Tibial nerve (tissue), 4 donors: ENCODE results near the gene DNM2. TPM values are rescaled to one million over a fixed set of nuclear protein-coding genes. Genes with fewer than 3 reads are reported as not detected.

Source experiments
- DNase-seq, 2 donors: peaks; one replicate each; pipeline ENCODE4 v3.0.0-alpha.2; 2019; ENCODE audit warnings: low spot score in 2 of 2
- H3K27ac ChIP-seq, 4 donors: fragments of 200-600 bp; sonication (generic) in 3 of 4; one replicate each; pipeline ENCODE4 v1.5.1; 2017 to 2019; ENCODE audit warnings: mild to moderate bottlenecking in 1 of 4
- H3K27me3 ChIP-seq, 2 donors: fragments of 200-600 bp; sonication (generic) in 1 of 2; one replicate each; pipeline versions ENCODE4 v1.5.1 to v1.6.0; 2017 to 2019
- H3K36me3 ChIP-seq, 3 donors: fragments of 200-600 bp; sonication (generic); one replicate each; pipeline ENCODE4 v1.5.1; 2018 to 2019
- H3K4me1 ChIP-seq, 4 donors: fragments of 200-600 bp; sonication (generic) in 3 of 4; one replicate each; pipeline ENCODE4 v1.5.1; 2017 to 2019
- H3K4me3 ChIP-seq, 4 donors: fragments of 200-600 bp; sonication (generic) in 3 of 4; one replicate each; pipeline ENCODE4 v1.5.1; 2017 to 2019; ENCODE audit warnings: mild to moderate bottlenecking in 1 of 4, moderate library complexity in 1 of 4
- H3K9me3 ChIP-seq, 4 donors: fragments of 200-600 bp; sonication (generic) in 3 of 4; one replicate each; pipeline ENCODE4 v1.5.1; 2017 to 2019
- EP300 ChIP-seq, 2 donors: sonication (generic); formaldehyde crosslinking; IDR thresholded peaks; one replicate each; pipeline ENCODE4 v1.6.1; 2017; ENCODE audit warnings: antibody characterized with exemption in 2 of 2, mild to moderate bottlenecking in 1 of 2
- POLR2A ChIP-seq, 2 donors: fragments of 450-650 bp; IDR thresholded peaks; one replicate each; pipeline ENCODE4 v1.6.1; 2017; ENCODE audit warnings: antibody characterized with exemption in 2 of 2, mild to moderate bottlenecking in 2 of 2, moderate library complexity in 2 of 2
- WGBS, 2 donors: methylation state at CpG; one replicate each; pipeline ENCODE4 v1.1.5; 2018; 5-methylcytosine and 5-hydroxymethylcytosine counted together
- total RNA-seq, 4 donors: library from RNA; depleted of rRNA; stranded (reverse); fragments of >200 nt; gene quantifications; one replicate each; pipeline ENCODE4 v1.1.0, GENCODE V29; 2016
- TF ChIP-seq, protein P1 (sequence below), 5 experiments: fragments of 200-600 bp in 3 of 5; fragments of 450-650 bp in 2 of 5; sonication (generic) in 3 of 5; IDR thresholded peaks; one replicate each; pipeline ENCODE4 v1.5.1; 2016 to 2019; ENCODE audit warnings: antibody characterized with exemption in 5 of 5, mild to moderate bottlenecking in 3 of 5, moderate library complexity in 2 of 5

Gene DNM2
- total RNA-seq, 4 donors from 2014 or later: 99.4 to 220 (median 140) TPM

DNA sequence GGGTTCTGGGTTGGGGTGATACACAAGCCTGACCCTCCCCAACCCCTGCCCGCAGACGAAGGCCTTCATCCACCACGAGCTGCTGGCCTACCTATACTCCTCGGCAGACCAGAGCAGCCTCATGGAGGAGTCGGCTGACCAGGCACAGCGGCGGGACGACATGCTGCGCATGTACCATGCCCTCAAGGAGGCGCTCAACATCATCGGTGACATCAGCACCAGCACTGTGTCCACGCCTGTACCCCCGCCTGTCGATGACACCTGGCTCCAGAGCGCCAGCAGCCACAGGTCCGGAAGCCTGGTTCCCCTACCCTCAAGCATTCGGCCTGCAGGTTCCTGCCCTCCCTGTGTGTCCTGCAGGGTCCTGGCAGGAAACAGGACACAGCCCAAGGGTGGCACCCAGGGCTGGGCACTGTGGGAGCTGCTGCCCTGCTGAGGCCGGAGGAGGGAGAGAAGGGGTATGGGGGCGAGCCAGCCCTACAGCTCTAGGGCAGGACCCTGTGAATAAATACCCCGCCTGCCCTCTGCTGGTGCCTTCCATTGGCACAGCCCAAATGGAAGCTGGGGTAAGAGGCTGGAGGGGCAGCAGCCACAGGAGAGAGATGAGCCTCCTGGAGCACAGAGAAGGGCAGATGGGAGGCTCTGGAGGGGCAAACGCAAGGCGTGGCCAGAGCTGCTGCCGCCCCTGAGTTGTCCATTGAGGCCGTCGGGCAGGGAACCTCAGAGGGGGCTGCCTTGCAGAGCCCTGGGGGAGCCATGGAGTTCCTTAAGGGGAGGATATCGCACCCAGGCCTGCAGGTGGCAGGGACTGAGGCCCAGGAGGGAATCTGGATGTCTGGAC, 111.3 kb downstream of the DNM2 start:
- H3K27ac ChIP-seq: no peak overlapping the region
- peaks cover 0 to 91% (median 31%) of the 10 kb centered on the region in 3 donors for H3K36me3 ChIP-seq
- no peak for DNase-seq
- no peak overlapping the region for H3K4me3 ChIP-seq
- no peaks in the 10 kb centered on the region for H3K9me3 ChIP-seq
- H3K4me1 ChIP-seq: no peaks in the 10 kb centered on the region
- WGBS, 2 donors: 82 to 88% methylated on average over 13 to 18 of the region's 26 CpGs
- TF ChIP-seq, protein P1, sequence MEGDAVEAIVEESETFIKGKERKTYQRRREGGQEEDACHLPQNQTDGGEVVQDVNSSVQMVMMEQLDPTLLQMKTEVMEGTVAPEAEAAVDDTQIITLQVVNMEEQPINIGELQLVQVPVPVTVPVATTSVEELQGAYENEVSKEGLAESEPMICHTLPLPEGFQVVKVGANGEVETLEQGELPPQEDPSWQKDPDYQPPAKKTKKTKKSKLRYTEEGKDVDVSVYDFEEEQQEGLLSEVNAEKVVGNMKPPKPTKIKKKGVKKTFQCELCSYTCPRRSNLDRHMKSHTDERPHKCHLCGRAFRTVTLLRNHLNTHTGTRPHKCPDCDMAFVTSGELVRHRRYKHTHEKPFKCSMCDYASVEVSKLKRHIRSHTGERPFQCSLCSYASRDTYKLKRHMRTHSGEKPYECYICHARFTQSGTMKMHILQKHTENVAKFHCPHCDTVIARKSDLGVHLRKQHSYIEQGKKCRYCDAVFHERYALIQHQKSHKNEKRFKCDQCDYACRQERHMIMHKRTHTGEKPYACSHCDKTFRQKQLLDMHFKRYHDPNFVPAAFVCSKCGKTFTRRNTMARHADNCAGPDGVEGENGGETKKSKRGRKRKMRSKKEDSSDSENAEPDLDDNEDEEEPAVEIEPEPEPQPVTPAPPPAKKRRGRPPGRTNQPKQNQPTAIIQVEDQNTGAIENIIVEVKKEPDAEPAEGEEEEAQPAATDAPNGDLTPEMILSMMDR (IDR thresholded peaks at IDR 0.05): no peak
- TF ChIP-seq EP300 (IDR thresholded peaks at IDR 0.05) (no peak), POLR2A (IDR thresholded peaks at IDR 0.05) (no peak)
- no peaks in the 10 kb centered on the region for H3K27me3 ChIP-seq

DNA sequence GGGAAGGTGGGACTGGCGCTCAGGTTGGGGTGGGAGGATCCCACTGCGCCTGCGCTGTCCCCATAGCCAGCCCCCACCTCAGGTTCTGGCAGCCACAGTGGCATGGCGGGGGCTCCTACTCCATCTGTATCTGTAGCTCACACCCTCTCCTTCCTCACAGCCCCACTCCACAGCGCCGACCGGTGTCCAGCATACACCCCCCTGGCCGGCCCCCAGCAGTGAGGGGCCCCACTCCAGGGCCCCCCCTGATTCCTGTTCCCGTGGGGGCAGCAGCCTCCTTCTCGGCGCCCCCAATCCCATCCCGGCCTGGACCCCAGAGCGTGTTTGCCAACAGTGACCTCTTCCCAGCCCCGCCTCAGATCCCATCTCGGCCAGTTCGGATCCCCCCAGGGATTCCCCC, 112.1 kb downstream of the DNM2 start:
- H3K36me3 ChIP-seq: peaks cover 0 to 83% (median 30%) of the 10 kb centered on the region in 3 donors

DNA sequence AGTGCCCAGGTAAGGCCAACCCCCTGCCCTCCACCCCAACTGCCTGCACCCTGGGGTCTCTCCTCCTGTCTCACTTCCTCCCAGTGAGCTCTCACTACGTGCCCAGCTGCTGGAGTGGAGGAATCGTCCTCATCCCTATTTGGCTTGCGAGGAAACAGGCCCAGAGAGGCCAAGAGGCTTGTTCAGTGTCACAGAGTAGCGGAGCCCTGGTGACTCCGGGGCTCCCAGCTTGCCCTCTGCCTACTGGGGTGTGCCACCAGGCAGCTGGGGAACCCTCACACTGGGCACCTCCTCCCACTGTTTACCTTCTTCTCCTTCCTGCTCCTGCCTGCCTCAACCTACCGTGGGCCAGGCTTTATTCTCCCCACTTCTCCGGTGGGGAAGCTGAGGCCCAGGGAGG, 112.5 kb downstream of the DNM2 start:
- Histone ChIP-seq H3K27ac (no peak overlapping the region), H3K9me3 (no peaks in the 10 kb centered on the region), H3K4me3 (no peak overlapping the region), H3K36me3 (peaks cover 0 to 79% (median 28%) of the 10 kb centered on the region in 3 donors), H3K27me3 (no peaks in the 10 kb centered on the region), H3K4me1 (peaks cover 0 to 5% (median 0%) of the 10 kb centered on the region in 4 donors)
- DNase-seq: no peak
- 85 to 86% methylated on average over 7 of the region's 7 CpGs for WGBS, 2 donors
- TF ChIP-seq EP300 (IDR thresholded peaks at IDR 0.05) (no peak), POLR2A (IDR thresholded peaks at IDR 0.05) (no peak)
- TF ChIP-seq, protein P1 (IDR thresholded peaks at IDR 0.05): no peak

More for the DNA sequence above, 112.1 kb downstream of the DNM2 start:
- no peaks in the 10 kb centered on the region for H3K9me3 ChIP-seq
- H3K27ac ChIP-seq: no peak overlapping the region
- no peaks in the 10 kb centered on the region for H3K27me3 ChIP-seq
- 82 to 84% methylated on average over 15 to 16 of the region's 16 CpGs for WGBS, 2 donors
- H3K4me3 ChIP-seq: no peak overlapping the region
- DNase-seq: no peak
- TF ChIP-seq EP300 (IDR thresholded peaks at IDR 0.05) (no peak), POLR2A (IDR thresholded peaks at IDR 0.05) (no peak)
- TF ChIP-seq, protein P1 (IDR thresholded peaks at IDR 0.05): no peak
- peaks cover 0 to 1% (median 0%) of the 10 kb centered on the region in 4 donors for H3K4me1 ChIP-seq

DNA sequence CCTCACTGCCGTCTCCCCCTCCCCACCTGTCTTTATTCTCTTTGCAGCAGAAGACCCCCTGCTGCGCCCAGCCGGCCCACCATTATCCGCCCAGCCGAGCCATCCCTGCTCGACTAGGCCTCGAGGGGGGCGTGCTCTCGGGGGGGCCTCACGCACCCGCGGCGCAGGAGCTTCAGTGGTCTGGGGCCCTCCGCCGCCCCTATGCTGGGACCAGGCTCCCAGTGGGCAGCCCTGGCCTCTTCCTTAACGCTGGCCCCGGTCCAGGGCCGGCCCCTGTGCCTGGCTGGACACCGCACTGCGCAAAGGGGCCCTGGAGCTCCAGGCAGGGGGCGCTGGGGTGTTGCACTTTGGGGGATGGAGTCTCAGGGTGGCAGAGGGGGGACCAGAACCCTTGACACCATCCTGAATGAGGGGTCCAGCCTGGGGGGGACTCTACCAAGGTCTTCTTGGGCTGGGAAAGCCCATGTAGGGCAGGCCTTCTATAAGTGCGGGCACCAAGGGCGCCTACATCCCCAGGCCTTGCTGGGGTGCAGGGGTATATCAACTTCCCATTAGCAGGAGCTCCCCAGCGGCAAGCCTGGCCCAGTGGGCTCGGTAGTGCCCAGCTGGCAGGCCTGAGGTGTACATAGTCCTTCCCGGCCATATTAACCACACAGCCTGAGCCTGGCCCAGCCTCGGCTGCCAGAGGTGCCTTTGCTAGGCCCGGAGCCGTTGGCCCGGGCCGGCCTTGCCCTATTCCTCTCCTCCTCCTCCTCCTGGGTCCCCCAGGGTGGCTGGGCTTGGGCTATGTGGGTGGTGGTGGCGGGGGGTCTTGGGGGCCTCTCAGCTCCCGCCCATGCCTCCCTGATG, 113.3 kb downstream of the DNM2 start:
- H3K4me3 ChIP-seq: no peak overlapping the region
- no peak for TF ChIP-seq POLR2A (IDR thresholded peaks at IDR 0.05)
- TF ChIP-seq, protein P1 (IDR thresholded peaks at IDR 0.05): no peak
- no peak for TF ChIP-seq EP300 (IDR thresholded peaks at IDR 0.05)
- H3K9me3 ChIP-seq: no peaks in the 10 kb centered on the region
- peak overlapping the region in 1 of 4 donors; percentile 38 for H3K27ac ChIP-seq
- H3K36me3 ChIP-seq: peaks cover 0 to 71% (median 20%) of the 10 kb centered on the region in 3 donors
- DNase-seq: no peak
- no peaks in the 10 kb centered on the region for H3K27me3 ChIP-seq
- WGBS, 2 donors: 77 to 84% methylated on average over 25 to 27 of the region's 33 CpGs
- peaks cover 0 to 8% (median 0%) of the 10 kb centered on the region in 4 donors for H3K4me1 ChIP-seq
